NCI-H2196 (cell line): Measurements from ENCODE around the gene SVIL.
A peak's percentile ranks its signal among the peaks of the same experiment; 100 is the strongest.
"Not testable (repeated sequence)": the region's sequence is repeated elsewhere in the genome, so short reads cannot be mapped to it uniquely, and the experiment has no call there.

Experiments
- DNase-seq: peaks from one replicate; lab custom pipeline; 2025; ENCODE audit not compliant: unreplicated experiment; lab: John Stamatoyannopoulos, UW

Gene SVIL

GRCh38 chr10:29492774-29493173, 142.0 kb downstream of the SVIL start:
- no peak for DNase-seq

GRCh38 chr10:29491918-29492317, 142.9 kb downstream of the SVIL start:
- DNase-seq = no peak

GRCh38 chr10:29490781-29491280, 143.9 kb downstream of the SVIL start:
- DNase-seq = not testable (repeated sequence)

GRCh38 chr10:29488471-29488870, 146.3 kb downstream of the SVIL start:
- not testable (repeated sequence) for DNase-seq

- not testable (repeated sequence) for DNase-seq
Observed at GRCh38 chr10:29487884-29488266, 146.9 kb downstream of the SVIL start.

- not testable (repeated sequence) for DNase-seq
Observed at GRCh38 chr10:29487032-29487883, 147.5 kb downstream of the SVIL start.

- DNase-seq = no peak
Observed at GRCh38 chr10:29486433-29486832, 148.3 kb downstream of the SVIL start.

- DNase-seq = not testable (repeated sequence)
Observed at GRCh38 chr10:29484677-29485076, 150.1 kb downstream of the SVIL start.

GRCh38 chr10:29482591-29483431, 152.0 kb downstream of the SVIL start:
- DNase-seq = no peak

- no peak for DNase-seq
Observed at GRCh38 chr10:29481906-29482440, 152.8 kb downstream of the SVIL start.

- no peak for DNase-seq
Observed at GRCh38 chr10:29479981-29480954, 154.5 kb downstream of the SVIL start.

GRCh38 chr10:29479081-29479925, 155.5 kb downstream of the SVIL start:
- DNase-seq = peak; percentile 11

GRCh38 chr10:29473406-29474100, 161.2 kb downstream of the SVIL start:
- DNase-seq = no peak

- no peak for DNase-seq
Observed at GRCh38 chr10:29473087-29473356, 161.7 kb downstream of the SVIL start.

- no peak for DNase-seq
Observed at GRCh38 chr10:29472301-29473086, 162.3 kb downstream of the SVIL start.

GRCh38 chr10:29471544-29471859, 163.3 kb downstream of the SVIL start:
- DNase-seq = no peak

GRCh38 chr10:29470843-29471543, 163.8 kb downstream of the SVIL start:
- no peak for DNase-seq

GRCh38 chr10:29470355-29470705, 164.4 kb downstream of the SVIL start:
- DNase-seq = no peak
